Stomach (tissue), 4 donors: ENCODE measurements around the gene ZNF652.

Experiments used
- CTCF ChIP-seq, 7 experiments: fragments of 450-650 bp in 4 of 7; fragments of 200-600 bp in 3 of 7; sonication (generic) in 3 of 7; IDR thresholded peaks; one replicate each; pipeline ENCODE4 v1.5.1; 2016 to 2019; ENCODE audit warnings: antibody characterized with exemption in 7 of 7, control low read depth in 2 of 7, mild to moderate bottlenecking in 1 of 7
- EP300 ChIP-seq: sonication (generic); formaldehyde crosslinking; IDR thresholded peaks from one replicate; pipeline ENCODE4 v1.6.1; 2017; ENCODE audit warnings: antibody characterized with exemption
- POLR2A ChIP-seq, 4 donors: fragments of 450-650 bp; IDR thresholded peaks; one replicate each; pipeline ENCODE4 v1.6.1; 2016; ENCODE audit warnings: antibody characterized with exemption in 4 of 4, control low read depth in 2 of 4, mild to moderate bottlenecking in 1 of 4, moderate library complexity in 1 of 4
- POLR2AphosphoS5 ChIP-seq, 3 donors: sonication (generic); formaldehyde crosslinking; IDR thresholded peaks; one replicate each; pipeline ENCODE4 v1.6.1; 2016; ENCODE audit warnings: antibody characterized with exemption in 3 of 3

- TF ChIP-seq CTCF (IDR thresholded peaks at IDR 0.05) (no peak), EP300 (no peak), POLR2AphosphoS5 (IDR thresholded peaks at IDR 0.05) (no peak), POLR2A (IDR thresholded peaks at IDR 0.05) (no peak)
These were observed 102.4 kb downstream of the ZNF652 start for GRCh38 chr17:49259663-49260010.
